KMS-11 (cell line): ENCODE data around the gene LSS.

Experiments
- H2AFZ ChIP-seq: fragments of 200-600 bp; sonication (generic); 2 replicates; pipeline ENCODE4 v1.6.1; 2016; ENCODE audit warnings: antibody characterized with exemption, mixed run types, low read depth
- H3K27ac ChIP-seq: fragments of 200-600 bp; sonication (generic); 2 replicates; pipeline ENCODE4 v1.6.1; 2016; ENCODE audit warnings: mild to moderate bottlenecking, mixed run types
- H3K27me3 ChIP-seq: fragments of 200-600 bp; sonication (generic); 2 replicates; pipeline ENCODE4 v1.6.1; 2017; ENCODE audit warnings: mild to moderate bottlenecking, low read depth, mixed run types, moderate library complexity; ENCODE audit not compliant: insufficient read depth
- H3K36me3 ChIP-seq: fragments of 200-600 bp; sonication (generic); 2 replicates; pipeline ENCODE4 v1.6.1; 2017; ENCODE audit warnings: mild to moderate bottlenecking, mixed run types; ENCODE audit not compliant: insufficient read depth
- H3K4me1 ChIP-seq: fragments of 200-600 bp; sonication (generic); 2 replicates; pipeline ENCODE4 v1.6.1; 2016; ENCODE audit warnings: mild to moderate bottlenecking, low read depth, mixed run types; ENCODE audit not compliant: poor library complexity, severe bottlenecking
- H3K4me2 ChIP-seq: fragments of 200-600 bp; sonication (generic); 2 replicates; pipeline ENCODE4 v1.7.0; 2016; ENCODE audit warnings: mild to moderate bottlenecking, mixed run types
- H3K4me3 ChIP-seq: fragments of 200-600 bp; sonication (generic); IDR thresholded peaks from 2 replicates; pipeline ENCODE4 v1.6.1; 2017; ENCODE audit warnings: low read depth, low read length, mixed read lengths; ENCODE audit not compliant: insufficient read depth
- H3K79me2 ChIP-seq: fragments of 200-600 bp; sonication (generic); 2 replicates; pipeline ENCODE4 v1.6.1; 2016; ENCODE audit warnings: low read depth, mixed run types; ENCODE audit not compliant: insufficient read depth
- H3K9ac ChIP-seq: fragments of 200-600 bp; sonication (generic); 2 replicates; pipeline ENCODE4 v1.6.1; 2016; ENCODE audit warnings: mild to moderate bottlenecking, mixed run types
- H4K20me1 ChIP-seq: fragments of 200-600 bp; sonication (generic); 2 replicates; pipeline ENCODE4 v1.6.1; 2016; ENCODE audit warnings: mild to moderate bottlenecking, mixed run types; ENCODE audit not compliant: insufficient read depth
- CTCF ChIP-seq: fragments of 200-600 bp; sonication (generic); conservative IDR thresholded peaks from 2 replicates; pipeline ENCODE4 v1.6.1; 2017; ENCODE audit warnings: low read depth, mild to moderate bottlenecking, antibody characterized with exemption, low read length, moderate library complexity, mixed read lengths

LSS gene

GRCh38 chr21:46248827-46249226 lies 20.3 kb upstream of the LSS start:
- Histone ChIP-seq H4K20me1 (no peaks in the 10 kb centered on the region), H3K36me3 (peaks cover 3% of the 10 kb centered on the region; the same call in 1 of the 2 replicates), H3K4me3 (no peak overlapping the region), H2AFZ (no peak overlapping the region), H3K27me3 (no peaks in the 10 kb centered on the region), H3K79me2 (no peaks in the 10 kb centered on the region), H3K9ac (no peak overlapping the region), H3K4me2 (no peak overlapping the region), H3K27ac (no peak overlapping the region), H3K4me1 (peaks cover 4% of the 10 kb centered on the region)
- no peak for TF ChIP-seq CTCF

GRCh38 chr21:46248422-46248782 lies 19.8 kb upstream of the LSS start:
- no peaks in the 10 kb centered on the region for H4K20me1 ChIP-seq
- no peak overlapping the region for H3K4me3 ChIP-seq
- H3K9ac ChIP-seq, result no peak overlapping the region
- H3K27ac ChIP-seq, result no peak overlapping the region
- H3K36me3 ChIP-seq, result peaks cover 3% of the 10 kb centered on the region; the same call in 1 of the 2 replicates
- peaks cover 4% of the 10 kb centered on the region for H3K4me1 ChIP-seq
- H3K27me3 ChIP-seq, result no peaks in the 10 kb centered on the region
- no peak overlapping the region for H2AFZ ChIP-seq
- TF ChIP-seq CTCF, result no peak
- H3K4me2 ChIP-seq, result no peak overlapping the region
- H3K79me2 ChIP-seq, result no peaks in the 10 kb centered on the region

- Histone ChIP-seq H3K9ac (no peak overlapping the region), H3K27me3 (no peaks in the 10 kb centered on the region), H3K27ac (no peak overlapping the region), H3K4me2 (no peak overlapping the region), H3K4me3 (no peak overlapping the region), H3K36me3 (peaks cover 3% of the 10 kb centered on the region; the same call in 1 of the 2 replicates), H2AFZ (no peak overlapping the region), H4K20me1 (no peaks in the 10 kb centered on the region), H3K4me1 (peaks cover 4% of the 10 kb centered on the region), H3K79me2 (no peaks in the 10 kb centered on the region; the same call in 1 of the 2 replicates)
- TF ChIP-seq CTCF, result no peak
Measured at GRCh38 chr21:46247699-46248421, 19.3 kb upstream of the LSS start.

GRCh38 chr21:46246345-46246744 lies 17.8 kb upstream of the LSS start:
- Histone ChIP-seq H3K27ac (no peak overlapping the region), H3K4me2 (no peak overlapping the region), H4K20me1 (no peaks in the 10 kb centered on the region), H3K79me2 (no peaks in the 10 kb centered on the region; the same call in 1 of the 2 replicates), H3K27me3 (no peaks in the 10 kb centered on the region), H3K36me3 (no peaks in the 10 kb centered on the region), H2AFZ (no peak overlapping the region), H3K4me1 (peaks cover 4% of the 10 kb centered on the region), H3K9ac (no peak overlapping the region), H3K4me3 (no peak overlapping the region)
- no peak for TF ChIP-seq CTCF
